Suppressor macrophage treated with lipopolysaccharide for 4 hours (primary cell): ENCODE measurements around the gene SULT2B1.
"Not testable (repeated sequence)": the region's sequence is repeated elsewhere in the genome, so short reads cannot be mapped to it uniquely, and the experiment has no call there.

Source experiments
- DNase-seq: peaks from one replicate; pipeline ENCODE4 v3.0.0-alpha.2; 2020

The SULT2B1 gene

GRCh38 chr19:48551437-48552302, at the start of gene SULT2B1:
Gene SULT2B1, plus strand, starts transcription at chr19:48552172. Its CDS starts 81 bp downstream, at chr19:48552253.
- DNase-seq: no peak

DNA sequence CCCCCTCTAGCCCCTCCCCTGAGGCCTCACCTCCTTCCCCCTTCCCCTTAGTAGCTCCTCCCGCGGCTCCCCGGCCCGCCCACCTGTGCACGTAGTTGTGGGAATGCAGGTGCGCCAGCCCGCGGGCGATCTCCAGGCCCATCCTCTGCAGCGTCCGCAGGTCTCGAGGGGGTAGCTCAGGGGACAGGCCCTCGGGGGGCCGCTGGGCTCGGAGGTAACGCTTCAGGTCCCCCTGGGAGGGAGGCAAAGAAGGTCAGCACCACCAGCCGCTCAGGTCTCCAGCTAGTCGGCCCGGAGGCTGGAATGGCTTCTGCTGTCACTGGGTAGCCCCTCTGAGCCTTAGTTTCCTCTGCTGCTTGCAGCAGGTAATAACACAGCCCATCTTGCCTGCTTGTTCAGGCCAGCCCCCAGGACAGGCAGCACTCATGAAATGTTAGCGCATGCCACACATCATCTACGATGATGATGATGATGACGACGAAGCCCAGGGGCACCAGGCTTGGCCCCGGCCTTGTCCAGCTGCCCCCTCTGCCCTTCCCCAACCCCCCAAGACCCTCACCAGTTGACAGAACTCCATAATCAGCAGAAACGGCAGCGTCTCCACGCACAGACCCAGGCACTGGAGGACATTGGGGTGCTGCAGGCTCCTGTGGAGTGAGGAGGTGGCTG, 49.5 kb upstream of the SULT2B1 start:
- no peak for DNase-seq

GRCh38 chr19:48506138-48506733, 45.7 kb upstream of the SULT2B1 start:
- peak; percentile 67 for DNase-seq

GRCh38 chr19:48507911-48508439, 44.0 kb upstream of the SULT2B1 start:
- DNase-seq: no peak

- no peak for DNase-seq
These were observed 43.1 kb upstream of the SULT2B1 start for GRCh38 chr19:48508729-48509411.

- DNase-seq: no peak
These were observed 42.3 kb upstream of the SULT2B1 start for GRCh38 chr19:48509467-48510194.

GRCh38 chr19:48510421-48511268, 41.3 kb upstream of the SULT2B1 start:
- DNase-seq: peak; percentile 54

DNA sequence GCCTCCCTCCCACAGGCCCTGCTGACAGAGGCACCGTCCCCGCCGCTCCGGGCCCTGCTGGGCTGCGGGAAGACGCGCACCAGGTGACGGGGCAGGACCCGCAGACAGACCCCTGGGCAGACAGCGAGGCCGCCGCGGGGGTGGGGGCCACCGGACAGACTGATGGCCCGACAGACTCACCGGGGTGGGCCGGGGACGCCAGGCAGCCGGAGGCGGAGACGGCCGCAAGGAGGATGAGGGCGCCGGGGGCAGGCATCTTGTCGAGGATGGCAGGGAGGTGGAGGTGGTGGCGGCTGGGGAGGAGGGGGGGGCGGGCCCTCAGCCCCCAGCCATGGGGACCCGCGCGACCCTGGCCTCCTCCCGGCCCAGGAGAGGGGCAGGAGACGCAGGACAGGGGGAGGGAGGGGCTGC, 40.6 kb upstream of the SULT2B1 start:
- DNase-seq: no peak

- DNase-seq: no peak
These were observed 40.0 kb upstream of the SULT2B1 start, which contains the start of gene LMTK3 for GRCh38 chr19:48511800-48512503. Gene LMTK3, minus strand, starts transcription at chr19:48511835. Its CDS starts 259 bp downstream, at chr19:48511576.

GRCh38 chr19:48512504-48513288, 39.3 kb upstream of the SULT2B1 start:
- DNase-seq: peak; percentile 26

DNA sequence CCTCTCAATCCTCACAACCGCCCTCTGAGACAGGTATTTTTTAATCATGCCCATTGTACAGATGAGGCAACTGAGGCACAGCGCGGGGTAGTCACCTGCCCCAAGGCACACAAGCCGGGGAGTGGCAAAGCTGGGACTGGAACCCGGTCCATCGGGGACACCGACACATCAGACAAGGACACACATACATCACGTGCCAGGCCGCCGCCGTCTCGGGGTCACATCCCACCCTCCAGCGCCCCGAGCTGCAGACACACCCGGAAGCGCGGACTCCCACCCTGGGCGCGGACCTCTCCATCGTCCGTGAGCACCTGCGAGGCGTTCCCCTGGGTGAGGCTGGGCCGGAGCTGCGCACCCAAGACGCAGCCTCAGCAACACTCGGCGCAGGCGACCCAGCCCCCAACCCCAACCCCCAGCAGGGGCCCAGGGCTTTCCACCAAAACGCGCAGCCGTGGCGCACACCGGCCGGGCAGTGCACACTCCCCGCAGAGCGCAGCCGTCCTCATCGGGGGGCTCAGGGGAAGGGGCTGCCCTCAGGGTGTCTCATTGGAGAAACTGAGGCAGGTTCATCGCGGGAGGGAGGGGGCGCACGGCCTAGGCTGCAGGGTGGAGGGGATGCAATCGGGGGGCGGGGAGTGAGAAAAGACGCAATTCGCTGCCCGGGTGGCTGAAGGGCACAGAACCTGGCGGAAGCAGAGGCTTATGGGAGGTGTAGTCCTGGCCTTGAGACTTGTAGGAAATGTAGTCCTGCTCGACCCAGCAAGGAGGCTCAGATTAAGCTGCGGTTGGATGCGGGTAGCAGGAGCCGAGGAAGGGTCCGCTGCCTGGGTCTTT, 38.5 kb upstream of the SULT2B1 start:
- DNase-seq: peak; percentile 51

DNA sequence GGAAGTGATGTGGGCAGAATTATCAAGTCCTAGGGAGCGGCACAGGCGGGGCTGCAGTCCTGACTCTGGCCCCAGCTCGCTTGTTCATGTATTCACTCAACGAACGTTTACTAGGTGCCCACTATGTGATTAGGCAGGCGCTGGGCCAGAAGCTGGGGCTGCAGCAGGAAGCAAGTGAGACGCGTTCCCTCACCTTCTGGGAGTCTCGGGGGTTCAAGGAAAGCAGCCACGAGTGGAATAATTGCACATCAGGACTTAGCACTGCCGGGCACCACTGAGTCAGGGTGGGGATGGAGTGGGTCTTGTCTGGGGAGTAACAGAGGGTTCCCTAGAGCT, 37.9 kb upstream of the SULT2B1 start:
- no peak for DNase-seq

DNA sequence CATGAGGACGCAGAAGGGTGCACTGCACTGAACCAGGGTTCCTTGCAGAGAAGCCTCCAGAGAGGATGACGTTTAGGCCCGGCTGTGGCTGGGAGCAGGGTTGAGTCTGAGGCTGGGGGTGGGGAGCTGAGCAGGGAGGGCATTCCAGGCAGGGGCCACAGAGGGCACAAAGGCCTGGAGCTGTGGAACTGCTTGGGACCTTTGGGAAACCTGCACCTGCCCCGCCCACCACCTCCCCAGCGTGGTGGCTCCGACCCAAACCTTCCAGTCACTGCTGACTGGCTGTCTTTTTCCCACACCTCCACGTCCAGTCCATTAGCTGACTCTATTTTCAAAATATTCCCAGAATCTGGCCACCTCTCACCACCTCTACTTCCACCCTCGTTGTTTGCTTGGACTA, 35.4 kb upstream of the SULT2B1 start:
- no peak for DNase-seq

DNA sequence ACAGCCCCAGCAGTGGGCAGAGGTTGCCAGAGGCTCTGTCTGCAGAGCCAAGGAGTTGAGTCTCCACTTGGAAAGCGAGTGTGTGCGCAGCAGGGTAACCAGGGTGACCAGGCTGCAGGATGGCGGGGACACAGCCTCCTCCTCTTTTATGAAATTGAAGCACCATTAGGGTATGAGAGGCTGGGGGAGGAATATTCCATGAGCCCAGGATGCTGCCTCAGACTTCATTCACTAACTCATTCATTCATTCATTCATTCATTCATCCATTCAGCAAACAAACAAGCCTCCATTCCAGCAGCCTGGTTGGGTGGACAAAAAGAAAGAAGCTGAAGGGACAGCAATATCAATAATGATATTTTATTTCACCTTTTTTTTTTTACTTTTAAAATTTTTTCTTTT, 33.8 kb upstream of the SULT2B1 start:
- DNase-seq: no peak

DNA sequence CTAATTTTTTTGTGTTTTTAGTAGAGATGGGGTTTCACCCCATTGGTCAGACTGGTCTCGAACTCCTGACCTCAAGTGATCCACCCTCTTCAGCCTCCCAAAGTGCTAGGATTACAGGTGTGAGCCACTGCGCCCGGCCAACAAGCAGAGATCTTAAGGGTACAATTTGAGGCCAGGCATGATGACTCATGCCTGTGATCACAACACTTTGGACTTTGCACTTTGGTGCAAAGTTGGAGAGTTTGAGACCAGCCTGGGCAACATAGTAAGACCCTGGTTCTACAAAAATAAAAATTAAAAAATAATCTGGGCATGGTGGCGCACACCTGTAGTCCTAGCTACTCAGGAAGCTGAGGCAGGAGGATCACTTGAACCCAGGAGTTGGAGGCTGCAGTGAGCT, 32.5 kb upstream of the SULT2B1 start:
- not testable (repeated sequence) for DNase-seq

- DNase-seq: no peak
These were observed 31.8 kb upstream of the SULT2B1 start for GRCh38 chr19:48520134-48520533.

GRCh38 chr19:48524221-48524620, 27.8 kb upstream of the SULT2B1 start:
- no peak for DNase-seq

- DNase-seq: no peak
These were observed 27.2 kb upstream of the SULT2B1 start for GRCh38 chr19:48524732-48525131.

DNA sequence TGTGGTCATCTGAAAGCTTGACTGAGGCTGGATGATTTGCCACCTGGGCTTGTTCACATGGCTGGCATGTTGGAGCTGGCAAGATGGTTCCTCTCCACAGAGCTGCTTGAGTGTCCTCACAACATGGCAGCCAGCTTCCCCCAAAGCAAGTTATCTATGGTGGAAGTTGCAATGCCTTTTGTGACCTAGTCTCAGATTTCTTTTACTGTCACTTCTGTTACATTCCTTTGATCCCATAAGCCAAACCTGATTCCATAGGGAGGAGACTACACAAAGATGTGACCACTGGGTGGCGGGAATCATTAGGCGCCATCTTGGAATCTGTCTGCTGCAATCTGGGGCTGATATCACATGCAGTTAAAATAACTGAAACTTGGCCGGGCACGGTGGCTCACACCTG, 22.8 kb upstream of the SULT2B1 start:
- no peak for DNase-seq
